ENCODE results near the gene NPTN.

DNA sequence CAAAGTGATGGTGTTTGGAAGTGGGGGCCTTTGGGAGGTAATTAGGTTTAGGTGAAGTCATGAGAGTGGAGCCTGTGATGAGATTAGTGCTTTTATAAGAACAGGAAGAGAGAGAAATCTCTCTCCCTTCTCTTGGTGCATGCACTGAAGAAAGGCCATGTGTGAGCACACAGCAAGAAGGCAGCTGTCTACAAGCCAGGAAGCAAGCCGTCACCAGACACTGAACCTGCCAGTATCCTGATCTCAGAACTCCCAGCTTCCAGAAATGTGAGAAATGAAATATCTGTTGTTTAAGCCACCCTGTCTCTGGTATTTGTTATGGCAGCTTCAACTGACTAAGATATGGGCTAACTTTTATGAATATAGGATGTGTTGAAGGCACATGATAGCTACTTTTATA, 117.7 kb downstream of the NPTN start:
- TF ChIP-seq POLR2A (IDR thresholded peaks at IDR 0.05; ENCODE audit: low read depth, low read length) = no peak
- TF ChIP-seq POLR2AphosphoS5 (IDR thresholded peaks at IDR 0.05; ENCODE audit: low read depth, low read length) = no peak
- no peak for TF ChIP-seq TAF1 (IDR thresholded peaks at IDR 0.05; ENCODE audit: borderline replicate concordance, low read depth, low read length)
